ENCODE results near the gene TMIGD2. TPM values are rescaled to one million over a fixed set of nuclear protein-coding genes. Genes with fewer than 3 reads are reported as not detected.

The TMIGD2 gene
- total RNA-seq, 1 experiment from 2014 or later = not detected

GRCh38 chr19:4268816-4269430 lies 33.3 kb downstream of the TMIGD2 start:
- Histone ChIP-seq H3K4me3 (ENCODE audit: low read depth, low read length) (no peak overlapping the region), H3K9me3 (no peaks in the 10 kb centered on the region), H3K36me3 (ENCODE audit: control insufficient read depth, insufficient read depth, low read length) (peaks cover 2% of the 10 kb centered on the region), H3K4me1 (no peaks in the 10 kb centered on the region), H3K27me3 (replicated peaks; ENCODE audit: control insufficient read depth, insufficient read depth, low read length) (no peaks in the 10 kb centered on the region)
- DNase-seq = no peak
- ChIA-PET POLR2A (no interaction called here), CTCF (interaction anchor here (0.6 to 2.8 kb wide), 3 partner anchors 12 to 83 kb away, joined by 3 to 34 read pairs (median 13); partner anchors contain the start of gene STAP2)
- no peak for TF ChIP-seq CTCF (IDR thresholded peaks at IDR 0.05; ENCODE audit: insufficient read depth in 1 of 2, low read depth in 1 of 2, low read length in 1 of 2, severe bottlenecking in 1 of 2, unreplicated experiment in 1 of 2)
- Mint-ChIP-seq H3K4me3 (ENCODE audit: unreplicated experiment) (no peak overlapping the region), H3K9me3 (ENCODE audit: unreplicated experiment) (no peaks in the 10 kb centered on the region), H3K4me1 (ENCODE audit: low read depth, unreplicated experiment) (no peaks in the 10 kb centered on the region), H3K27me3 (ENCODE audit: insufficient read depth, unreplicated experiment) (no peaks in the 10 kb centered on the region), H3K27ac (ENCODE audit: unreplicated experiment) (no peak overlapping the region), H3K36me3 (ENCODE audit: insufficient read depth, unreplicated experiment) (peaks cover 8% of the 10 kb centered on the region)
- intact Hi-C loops (cut with micrococcal nuclease; ENCODE audit: unreplicated experiment) = no loop called here
- no TSS peak for BruUV-seq (replicated peaks)

- no peaks in the 10 kb centered on the region for H3K9me3 ChIP-seq
- H3K9me3 Mint-ChIP-seq (ENCODE audit: unreplicated experiment) = no peaks in the 10 kb centered on the region
- CTCF ChIA-PET = interaction anchor here (0.6 to 2.8 kb wide), 12 partner anchors 10 to 191 kb away, joined by 3 to 45 read pairs (median 8); partner anchors contain the start of genes CHAF1A, MPND, SHD and STAP2
- H3K27ac Mint-ChIP-seq (ENCODE audit: unreplicated experiment) = no peak overlapping the region
- BruUV-seq (replicated peaks) = no TSS peak
- no peaks in the 10 kb centered on the region for H3K27me3 Mint-ChIP-seq (ENCODE audit: insufficient read depth, unreplicated experiment)
- intact Hi-C loops (cut with micrococcal nuclease; ENCODE audit: unreplicated experiment) = loop anchor here (1.0 kb wide), 1 partner anchor 84 kb away; no protein-coding TSS in a partner anchor
- POLR2A ChIA-PET = no interaction called here
- H3K4me3 ChIP-seq (ENCODE audit: low read depth, low read length) = no peak overlapping the region
- no peak for TF ChIP-seq CTCF (IDR thresholded peaks at IDR 0.05; ENCODE audit: insufficient read depth in 1 of 2, low read depth in 1 of 2, low read length in 1 of 2, severe bottlenecking in 1 of 2, unreplicated experiment in 1 of 2)
- H3K36me3 Mint-ChIP-seq (ENCODE audit: insufficient read depth, unreplicated experiment) = peaks cover 8% of the 10 kb centered on the region
- no peak for DNase-seq
- H3K36me3 ChIP-seq (ENCODE audit: control insufficient read depth, insufficient read depth, low read length) = peaks cover 2% of the 10 kb centered on the region
- no peak overlapping the region for H3K4me3 Mint-ChIP-seq (ENCODE audit: unreplicated experiment)
- H3K4me1 ChIP-seq = no peaks in the 10 kb centered on the region
- no peaks in the 10 kb centered on the region for H3K27me3 ChIP-seq (replicated peaks; ENCODE audit: control insufficient read depth, insufficient read depth, low read length)
- no peaks in the 10 kb centered on the region for H3K4me1 Mint-ChIP-seq (ENCODE audit: low read depth, unreplicated experiment)
These were observed 34.0 kb downstream of the TMIGD2 start for GRCh38 chr19:4267901-4268815.

Measured in Caco-2 (cell line).